DND-41 (cell line): ENCODE data around the gene EGFL7.
A peak's percentile ranks its signal among the peaks of the same experiment; 100 is the strongest.

Experiments used
- ATAC-seq: fragments of 200-7000 bp; cut with Tn5 transposase; 3 replicates; pipeline ENCODE4 v1.9.1; 2021; ENCODE audit warnings: low read depth; ENCODE audit not compliant: insufficient read depth
- DNase-seq: peaks from one replicate; pipeline ENCODE4 v3.0.0-alpha.2; 2020
- H2AFZ ChIP-seq: 2 replicates; pipeline ENCODE4 v1.6.0; 2012; ENCODE audit warnings: low read depth, low read length
- H3K27ac ChIP-seq: 2 replicates; pipeline ENCODE4 v1.5.1; 2012; ENCODE audit warnings: low read length, inconsistent platforms
- H3K27me3 ChIP-seq: fragments of 200-600 bp; sonication (generic); 2 replicates; pipeline ENCODE4 v1.6.0; 2012; ENCODE audit warnings: low read length, mild to moderate bottlenecking, inconsistent platforms; ENCODE audit not compliant: insufficient read depth, poor library complexity
- H3K36me3 ChIP-seq: 2 replicates; pipeline ENCODE4 v1.5.1; 2012; ENCODE audit warnings: low read length, inconsistent platforms; ENCODE audit not compliant: insufficient read depth
- H3K4me1 ChIP-seq: 2 replicates; pipeline ENCODE4 v1.5.1; 2012; ENCODE audit warnings: mild to moderate bottlenecking, low read length; ENCODE audit not compliant: insufficient read depth
- H3K4me2 ChIP-seq: 2 replicates; pipeline ENCODE4 v1.6.0; 2012; ENCODE audit warnings: mild to moderate bottlenecking, moderate library complexity, low read length, inconsistent platforms; ENCODE audit not compliant: insufficient read depth
- H3K4me3 ChIP-seq, 2 experiments: fragments of 200-600 bp in 1 of 2; shearing (Covaris generic) in 1 of 2; 2 replicates each; pipeline ENCODE4 v1.5.1; 2012 to 2016; ENCODE audit warnings: inconsistent platforms in 2 of 2, low read length in 2 of 2, mild to moderate bottlenecking in 2 of 2, low read depth in 1 of 2, moderate library complexity in 1 of 2
- H3K79me2 ChIP-seq: 2 replicates; pipeline ENCODE4 v1.6.0; 2012; ENCODE audit warnings: low read length, inconsistent platforms; ENCODE audit not compliant: insufficient read depth
- H3K9ac ChIP-seq: 2 replicates; pipeline ENCODE4 v1.6.0; 2012; ENCODE audit warnings: low read depth, mild to moderate bottlenecking, inconsistent platforms, low read length, moderate library complexity
- H3K9me3 ChIP-seq: 2 replicates; pipeline ENCODE4 v1.5.1; 2012; ENCODE audit warnings: low read length, moderate library complexity, mild to moderate bottlenecking, inconsistent platforms; ENCODE audit not compliant: insufficient read depth, severe bottlenecking
- H4K20me1 ChIP-seq: 2 replicates; pipeline ENCODE4 v1.6.0; 2012; ENCODE audit warnings: low read length; ENCODE audit not compliant: insufficient read depth
- EZH2 ChIP-seq: IDR thresholded peaks from 3 replicates; pipeline ENCODE4 v1.6.1; 2012; ENCODE audit warnings: borderline replicate concordance, low read depth, mild to moderate bottlenecking, moderate library complexity, low read length, inconsistent platforms; ENCODE audit not compliant: severe bottlenecking
- TF ChIP-seq, protein P1 (sequence below): IDR thresholded peaks from 2 replicates; pipeline ENCODE4 v1.5.1; 2012; ENCODE audit warnings: borderline replicate concordance, low read length, moderate library complexity, mild to moderate bottlenecking; ENCODE audit not compliant: poor library complexity, severe bottlenecking; ENCODE audit errors: extremely low read depth

Gene EGFL7

DNA sequence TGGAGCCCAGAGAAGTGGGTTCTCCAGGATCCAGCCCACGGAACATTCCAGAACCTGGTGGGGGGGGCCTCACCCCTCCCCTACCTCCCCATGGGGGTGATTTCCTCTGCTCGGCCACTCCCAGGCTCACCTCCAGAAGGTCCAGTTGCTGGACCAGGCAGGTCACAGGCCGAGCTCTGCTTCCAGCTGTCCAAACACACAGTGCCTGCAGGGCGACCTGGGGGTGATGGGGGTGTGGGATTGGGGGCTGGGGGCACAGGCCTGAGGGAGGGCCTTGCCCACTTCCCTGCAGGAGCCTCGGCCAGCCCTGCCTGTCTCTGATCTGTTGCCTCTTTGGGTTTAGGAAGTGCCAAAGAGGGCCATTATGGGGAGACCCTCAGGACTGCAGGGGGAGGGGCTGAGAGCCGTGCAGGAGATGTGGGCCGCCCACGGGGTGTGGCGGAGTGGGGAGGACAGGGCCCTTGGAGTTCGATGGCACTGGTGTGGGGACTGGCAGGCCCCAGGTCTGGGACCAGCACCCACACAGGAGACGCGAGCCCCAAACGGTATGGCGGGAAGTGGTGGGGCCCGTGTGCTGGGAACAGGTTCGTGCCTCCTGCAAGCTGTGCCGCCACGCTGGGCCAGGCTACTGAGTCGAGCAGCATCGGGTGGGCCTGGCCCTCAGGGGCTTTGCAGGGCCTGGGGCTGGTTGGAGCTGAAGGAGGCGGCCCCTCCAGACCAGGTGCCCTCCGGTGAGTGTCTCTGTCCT, 45.6 kb upstream of the EGFL7 start:
- H3K79me2 ChIP-seq: no peaks in the 10 kb centered on the region
- no peak for DNase-seq
- no peaks in the 10 kb centered on the region for H3K9me3 ChIP-seq
- no peak for TF ChIP-seq EZH2
- TF ChIP-seq, protein P1, sequence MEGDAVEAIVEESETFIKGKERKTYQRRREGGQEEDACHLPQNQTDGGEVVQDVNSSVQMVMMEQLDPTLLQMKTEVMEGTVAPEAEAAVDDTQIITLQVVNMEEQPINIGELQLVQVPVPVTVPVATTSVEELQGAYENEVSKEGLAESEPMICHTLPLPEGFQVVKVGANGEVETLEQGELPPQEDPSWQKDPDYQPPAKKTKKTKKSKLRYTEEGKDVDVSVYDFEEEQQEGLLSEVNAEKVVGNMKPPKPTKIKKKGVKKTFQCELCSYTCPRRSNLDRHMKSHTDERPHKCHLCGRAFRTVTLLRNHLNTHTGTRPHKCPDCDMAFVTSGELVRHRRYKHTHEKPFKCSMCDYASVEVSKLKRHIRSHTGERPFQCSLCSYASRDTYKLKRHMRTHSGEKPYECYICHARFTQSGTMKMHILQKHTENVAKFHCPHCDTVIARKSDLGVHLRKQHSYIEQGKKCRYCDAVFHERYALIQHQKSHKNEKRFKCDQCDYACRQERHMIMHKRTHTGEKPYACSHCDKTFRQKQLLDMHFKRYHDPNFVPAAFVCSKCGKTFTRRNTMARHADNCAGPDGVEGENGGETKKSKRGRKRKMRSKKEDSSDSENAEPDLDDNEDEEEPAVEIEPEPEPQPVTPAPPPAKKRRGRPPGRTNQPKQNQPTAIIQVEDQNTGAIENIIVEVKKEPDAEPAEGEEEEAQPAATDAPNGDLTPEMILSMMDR: no peak
- no peak overlapping the region for H2AFZ ChIP-seq
- no peak overlapping the region for H3K4me2 ChIP-seq
- H3K4me3 ChIP-seq: no peak overlapping the region
- no peaks in the 10 kb centered on the region for H4K20me1 ChIP-seq
- H3K27ac ChIP-seq: peak overlapping the region; percentile 73
- peak; percentile 2; the same call in 1 of the 3 replicates for ATAC-seq
- no peaks in the 10 kb centered on the region for H3K36me3 ChIP-seq
- no peaks in the 10 kb centered on the region for H3K27me3 ChIP-seq
- H3K4me1 ChIP-seq: peaks cover 43% of the 10 kb centered on the region
- no peak overlapping the region for H3K9ac ChIP-seq

DNA sequence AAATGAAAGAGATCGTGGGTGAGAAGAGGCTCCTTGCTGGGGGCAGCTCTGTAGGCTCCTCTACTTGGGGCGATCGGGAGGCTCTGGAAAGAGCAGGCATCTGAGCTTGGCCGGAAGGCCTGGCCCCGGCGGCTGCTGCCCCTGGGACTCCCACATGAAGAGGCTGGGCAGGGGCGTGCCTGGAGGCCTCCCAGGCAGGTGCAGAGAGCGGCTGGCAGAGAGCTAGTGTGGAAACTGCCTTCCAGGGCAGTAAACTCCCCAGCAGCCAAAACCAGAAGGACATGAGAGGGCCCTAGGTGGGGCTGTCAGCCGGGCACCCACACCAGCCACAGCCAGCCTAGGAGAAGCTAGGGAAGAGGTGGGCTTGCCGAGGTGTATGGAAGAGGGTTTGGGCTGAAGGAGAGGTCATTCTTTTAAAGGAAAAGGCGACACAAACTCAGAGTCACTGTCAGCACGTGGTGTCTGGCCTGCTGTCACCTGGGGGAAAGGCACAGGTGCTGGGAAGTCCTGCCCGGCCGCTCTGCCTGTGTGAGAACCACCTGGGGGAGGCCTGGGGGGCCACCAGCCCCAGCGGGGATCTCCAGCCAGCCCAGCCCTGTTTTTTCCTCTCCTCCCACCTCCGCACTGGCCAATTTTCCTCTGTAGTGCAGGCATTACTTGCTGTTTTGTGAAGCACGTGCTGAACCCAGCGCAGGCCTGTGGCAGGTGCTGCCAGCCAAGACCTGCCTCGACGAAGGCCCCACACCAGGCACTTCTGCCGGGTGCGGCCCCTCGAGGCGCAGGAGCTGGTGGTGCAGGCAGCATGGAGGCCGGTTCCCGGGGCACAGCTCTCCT, 44.8 kb upstream of the EGFL7 start:
- H3K79me2 ChIP-seq: peaks cover 4% of the 10 kb centered on the region
- no peaks in the 10 kb centered on the region for H3K9me3 ChIP-seq
- DNase-seq: no peak
- TF ChIP-seq, protein P1: no peak
- no peak for TF ChIP-seq EZH2
- no peak overlapping the region for H3K4me3 ChIP-seq
- no peak overlapping the region for H2AFZ ChIP-seq
- peak; percentile 17; the same call in 2 of the 3 replicates for ATAC-seq
- no peaks in the 10 kb centered on the region for H3K27me3 ChIP-seq
- H3K4me1 ChIP-seq: peaks cover 51% of the 10 kb centered on the region
- no peaks in the 10 kb centered on the region for H3K36me3 ChIP-seq
- H3K4me2 ChIP-seq: no peak overlapping the region
- H3K27ac ChIP-seq: peak overlapping the region; percentile 73
- H3K9ac ChIP-seq: peak overlapping the region; percentile 26; the same call in 1 of the 2 replicates
- H4K20me1 ChIP-seq: no peaks in the 10 kb centered on the region

DNA sequence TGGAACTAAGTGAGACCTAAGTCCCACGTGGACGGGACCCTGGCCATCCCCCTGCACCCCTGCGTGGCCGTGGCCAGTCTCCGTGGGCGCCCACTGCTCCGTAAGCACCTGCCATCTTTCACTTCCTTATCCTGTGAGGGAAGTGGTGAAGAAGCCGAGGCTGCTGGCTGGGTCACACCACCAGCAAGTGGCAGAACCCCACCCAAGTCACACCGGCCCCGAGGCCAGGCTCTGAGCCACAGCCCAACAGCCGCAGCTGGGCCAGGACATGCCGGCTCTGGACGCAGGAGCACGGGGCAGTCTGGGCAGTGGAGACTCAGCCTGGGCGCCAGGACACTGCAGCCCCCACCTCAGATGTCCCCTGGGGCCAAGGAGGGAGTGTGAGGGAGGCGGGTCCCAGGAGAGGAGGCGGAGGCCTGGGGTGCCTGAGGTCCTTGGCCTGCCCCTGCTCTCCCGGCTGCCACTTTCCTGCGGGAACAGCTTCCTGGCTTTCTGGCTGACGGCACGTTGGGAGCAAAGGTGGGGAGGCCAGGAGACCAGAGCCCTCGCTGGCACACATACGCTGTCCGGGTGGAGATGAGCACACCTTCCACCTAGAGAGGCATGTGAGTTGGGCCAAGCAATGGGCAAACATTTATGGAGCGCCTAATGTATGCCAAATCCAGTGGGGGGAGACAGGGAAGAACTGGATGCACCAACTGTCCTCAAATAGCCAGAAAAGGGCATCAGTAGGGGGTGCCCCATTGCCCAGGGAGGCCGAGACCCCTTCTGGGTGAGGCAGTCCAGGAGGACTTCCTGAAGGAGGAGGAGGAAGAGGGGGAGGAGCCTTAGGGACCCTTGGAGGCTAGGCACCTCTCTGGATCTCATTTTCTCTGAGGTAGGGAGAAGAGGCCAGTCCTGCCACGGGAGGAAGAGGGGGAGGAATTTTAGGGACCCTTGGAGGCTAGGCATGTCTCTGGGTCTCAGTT, 43.9 kb upstream of the EGFL7 start:
- peak overlapping the region; percentile 26; the same call in 1 of the 2 replicates for H3K9ac ChIP-seq
- no peak overlapping the region for H2AFZ ChIP-seq
- no peaks in the 10 kb centered on the region for H3K27me3 ChIP-seq
- H3K79me2 ChIP-seq: peaks cover 4% of the 10 kb centered on the region
- TF ChIP-seq, protein P1: no peak
- no peak for TF ChIP-seq EZH2
- H3K36me3 ChIP-seq: no peaks in the 10 kb centered on the region
- no peak overlapping the region for H3K4me2 ChIP-seq
- peak overlapping the region; percentile 73 for H3K27ac ChIP-seq
- ATAC-seq (no peak), DNase-seq (no peak)
- H4K20me1 ChIP-seq: no peaks in the 10 kb centered on the region
- H3K9me3 ChIP-seq: no peaks in the 10 kb centered on the region
- H3K4me1 ChIP-seq: peaks cover 60% of the 10 kb centered on the region
- no peak overlapping the region for H3K4me3 ChIP-seq
